ENCODE data around the gene PTPN1.
"Not testable (repeated sequence)": the region's sequence is repeated elsewhere in the genome, so short reads cannot be mapped to it uniquely, and the experiment has no call there.

Gene PTPN1

DNA sequence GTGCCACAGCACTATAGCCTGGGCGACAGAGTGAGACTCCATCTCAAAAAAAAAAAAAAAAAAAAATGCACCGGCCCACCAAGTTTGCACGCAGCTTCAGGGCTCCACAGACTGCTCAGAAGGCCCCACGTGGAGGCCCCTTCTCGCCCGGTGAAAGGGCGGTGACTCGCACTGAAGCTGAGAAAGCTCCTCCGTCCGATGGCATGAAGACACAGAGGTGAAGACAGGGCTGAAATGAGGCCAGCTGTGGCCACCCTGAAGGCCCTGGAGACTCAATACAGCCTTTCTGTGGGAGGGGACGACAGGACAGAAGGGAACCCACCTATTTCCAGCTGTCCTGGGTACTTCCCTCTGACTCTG lies 84.0 kb downstream of the PTPN1 start:
- peak; percentile 8 for DNase-seq

- DNase-seq, result no peak
These were observed 84.6 kb downstream of the PTPN1 start for GRCh38 chr20:50594591-50595432.

- no peak for DNase-seq
These were observed 85.3 kb downstream of the PTPN1 start for GRCh38 chr20:50595433-50595895.

GRCh38 chr20:50595988-50596693 lies 86.0 kb downstream of the PTPN1 start:
- no peak for DNase-seq

DNA sequence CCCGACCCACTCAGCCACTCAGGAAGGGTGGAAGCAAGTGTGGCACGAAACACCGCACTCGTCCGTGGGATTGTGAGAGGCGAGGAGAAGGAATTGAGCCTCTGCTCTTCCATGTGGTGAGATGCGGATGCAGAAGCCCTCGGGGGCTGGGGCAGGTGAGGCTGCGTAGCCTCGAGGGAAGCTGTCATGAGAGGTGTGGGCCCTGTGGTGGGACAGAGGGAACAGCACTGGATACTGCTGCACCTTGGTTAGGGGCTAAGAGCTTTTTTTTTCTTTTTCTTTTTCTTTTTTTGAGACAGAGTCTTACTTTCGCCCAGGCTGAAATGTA lies 86.5 kb downstream of the PTPN1 start:
- DNase-seq, result no peak

GRCh38 chr20:50597406-50597969 lies 87.3 kb downstream of the PTPN1 start:
- no peak for DNase-seq

DNA sequence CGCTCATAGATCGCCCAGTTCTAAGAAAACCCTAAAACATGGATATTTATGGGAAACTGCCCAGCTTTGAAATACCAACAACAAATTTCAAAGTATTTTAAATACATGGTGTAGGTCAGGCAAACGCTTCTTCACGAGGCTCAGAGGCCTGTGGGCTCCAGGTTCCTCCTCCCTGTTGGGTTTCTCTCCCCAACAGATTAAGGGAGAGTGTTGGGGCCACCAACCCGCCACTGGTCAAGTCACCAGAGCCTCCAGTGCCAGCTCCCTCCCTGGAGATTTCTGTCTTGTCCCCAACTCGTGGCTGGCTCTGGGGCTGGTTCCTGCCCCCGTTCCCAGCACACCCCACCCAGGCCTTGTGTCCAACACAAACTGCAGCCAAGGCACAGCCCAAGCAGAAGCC lies 87.9 kb downstream of the PTPN1 start:
- DNase-seq, result no peak

DNA sequence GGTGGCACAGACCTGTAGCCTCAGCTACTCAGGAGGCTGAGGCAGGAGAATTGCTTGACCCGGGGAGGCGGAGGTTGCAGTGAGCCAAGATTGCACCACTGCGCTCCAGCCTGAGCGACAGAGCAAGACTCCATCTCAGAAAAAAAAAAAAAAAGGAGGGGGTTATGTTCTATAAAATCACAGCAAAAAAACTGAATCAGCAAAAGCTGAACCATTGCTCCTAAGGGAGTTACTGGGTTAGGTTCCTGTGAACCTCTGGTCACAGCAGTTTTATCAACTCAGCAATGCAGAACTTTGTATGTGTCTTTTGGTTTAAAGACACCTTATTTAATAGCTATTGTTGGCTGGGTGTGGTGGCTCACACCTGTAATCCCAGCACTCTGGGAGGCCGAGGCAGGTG lies 88.6 kb downstream of the PTPN1 start:
- DNase-seq, result not testable (repeated sequence)

DNA sequence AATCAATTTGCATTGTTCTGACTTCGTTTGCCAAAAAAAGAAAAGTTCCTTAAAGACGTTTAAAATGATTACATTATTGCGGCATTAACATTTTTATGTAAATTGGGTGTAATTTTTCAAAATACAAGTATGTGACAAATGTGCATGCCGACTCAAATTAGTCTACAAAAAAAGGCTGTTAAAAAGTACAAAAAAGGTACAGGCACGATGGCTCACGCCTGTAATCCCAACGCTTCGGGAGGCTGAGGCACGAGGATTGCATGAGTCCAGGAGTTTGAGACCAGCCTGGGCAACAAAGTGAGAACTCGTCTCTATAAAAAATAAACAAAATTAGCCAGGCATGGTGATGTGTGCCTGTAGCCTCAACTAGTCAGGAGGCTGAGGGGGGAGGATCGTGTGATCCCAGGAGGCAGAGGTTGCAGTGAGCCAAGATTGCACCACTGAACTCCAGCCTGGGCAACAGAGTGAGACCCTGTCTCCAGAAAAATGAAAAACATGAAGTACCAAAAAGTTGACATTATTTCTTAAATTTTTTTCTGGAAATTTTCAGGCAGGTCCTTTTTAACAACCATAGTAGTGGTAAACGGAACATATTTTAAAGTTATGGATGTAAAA lies 90.2 kb downstream of the PTPN1 start:
- no peak for DNase-seq

DNA sequence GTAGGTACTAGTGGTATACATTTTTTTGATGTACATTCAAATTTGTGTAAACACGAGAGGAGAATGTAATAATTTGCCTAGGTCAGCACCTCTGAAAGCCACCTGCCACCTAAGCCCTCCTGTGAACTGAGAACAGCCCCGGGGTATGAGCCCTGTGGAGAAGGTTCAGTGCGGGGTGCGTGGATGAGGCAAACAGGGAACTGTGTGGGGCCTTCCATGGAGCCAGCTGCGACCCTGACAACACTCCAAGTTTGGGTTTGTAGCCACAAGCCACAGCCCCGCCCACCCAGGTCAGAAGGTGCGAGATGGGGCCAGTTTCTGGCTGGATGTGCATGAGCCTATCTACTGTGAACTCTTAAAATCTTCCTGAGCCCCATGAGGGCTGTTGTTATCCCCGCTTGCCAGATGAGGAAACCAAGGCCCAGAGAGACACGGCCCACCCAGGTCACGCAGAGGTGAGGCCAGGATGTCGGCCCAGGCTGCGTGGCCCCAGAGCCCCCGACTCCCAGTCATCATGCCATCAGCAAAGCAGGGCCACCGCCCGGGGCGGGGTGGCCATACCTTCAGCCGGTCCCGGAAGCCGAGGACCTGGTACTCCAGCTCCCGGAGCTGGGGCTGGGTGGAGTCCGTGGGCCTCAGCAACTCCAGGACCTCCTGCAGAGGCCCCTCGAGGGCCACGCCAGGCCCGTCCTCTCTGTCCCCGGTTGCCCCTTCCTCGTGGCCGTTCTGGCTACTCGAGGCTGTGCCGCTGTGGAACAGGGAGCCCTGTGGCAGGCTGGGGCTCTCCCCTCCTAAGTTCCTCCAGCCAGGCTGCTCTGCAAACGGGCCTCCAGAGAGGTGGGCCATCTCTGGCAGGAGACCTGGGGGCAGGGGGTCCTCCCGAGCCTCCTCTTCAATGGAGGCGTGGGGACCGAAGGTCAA lies 91.6 kb downstream of the PTPN1 start:
- DNase-seq, result no peak

GRCh38 chr20:50602432-50603088 lies 92.4 kb downstream of the PTPN1 start:
- no peak for DNase-seq

GRCh38 chr20:50604451-50604850 lies 94.3 kb downstream of the PTPN1 start:
- no peak for DNase-seq

GRCh38 chr20:50605136-50605535 lies 95.0 kb downstream of the PTPN1 start:
- no peak for DNase-seq

GRCh38 chr20:50607436-50607835 lies 97.3 kb downstream of the PTPN1 start:
- no peak for DNase-seq

- DNase-seq, result no peak
These were observed 97.9 kb downstream of the PTPN1 start for GRCh38 chr20:50607850-50608749.

DNA sequence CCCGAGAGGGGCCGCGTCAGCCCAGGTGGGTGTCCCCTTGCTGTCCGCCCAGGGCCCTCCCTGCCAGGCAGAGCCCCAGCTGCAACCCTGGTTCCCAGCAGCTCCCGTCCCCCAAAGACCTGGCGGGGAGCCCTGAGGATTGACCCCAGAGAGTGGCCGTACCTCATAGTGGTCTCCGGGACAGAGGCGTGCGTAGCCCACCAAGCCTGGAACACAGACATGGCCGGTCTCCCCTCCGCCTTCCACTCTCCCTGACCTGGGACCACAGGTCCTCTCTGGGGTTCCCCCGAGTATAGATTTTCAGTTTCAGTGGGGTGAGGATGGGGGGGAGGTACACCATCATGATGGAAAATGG lies 98.5 kb downstream of the PTPN1 start:
- DNase-seq, result no peak

DNA sequence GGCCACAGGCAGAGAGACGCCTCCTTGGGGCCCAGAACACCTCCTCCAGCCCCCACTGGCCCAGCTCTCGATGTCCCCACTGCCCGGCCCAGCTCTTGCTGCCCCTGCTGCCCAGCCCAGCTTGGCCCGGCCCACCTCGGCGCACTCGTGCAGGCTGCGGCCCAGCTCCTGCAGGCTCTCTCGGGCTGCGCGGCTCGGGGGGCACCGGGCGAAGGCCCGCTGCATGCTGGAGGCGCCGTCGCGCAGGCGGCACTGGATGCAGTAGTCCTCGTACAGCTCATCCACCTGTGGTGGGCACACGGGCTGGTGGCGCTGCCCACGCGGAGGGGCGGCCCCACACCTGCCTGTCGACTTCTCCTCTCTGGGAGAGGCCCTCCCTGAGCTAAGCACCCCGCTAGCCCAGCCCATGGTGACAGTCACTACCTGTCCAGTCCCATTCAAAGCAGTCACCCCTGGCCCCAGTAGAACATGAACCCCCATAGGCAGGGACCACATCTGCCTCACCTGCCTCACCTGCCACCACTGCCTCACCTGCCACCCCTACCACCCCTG lies 99.3 kb downstream of the PTPN1 start:
- DNase-seq, result no peak

DNA sequence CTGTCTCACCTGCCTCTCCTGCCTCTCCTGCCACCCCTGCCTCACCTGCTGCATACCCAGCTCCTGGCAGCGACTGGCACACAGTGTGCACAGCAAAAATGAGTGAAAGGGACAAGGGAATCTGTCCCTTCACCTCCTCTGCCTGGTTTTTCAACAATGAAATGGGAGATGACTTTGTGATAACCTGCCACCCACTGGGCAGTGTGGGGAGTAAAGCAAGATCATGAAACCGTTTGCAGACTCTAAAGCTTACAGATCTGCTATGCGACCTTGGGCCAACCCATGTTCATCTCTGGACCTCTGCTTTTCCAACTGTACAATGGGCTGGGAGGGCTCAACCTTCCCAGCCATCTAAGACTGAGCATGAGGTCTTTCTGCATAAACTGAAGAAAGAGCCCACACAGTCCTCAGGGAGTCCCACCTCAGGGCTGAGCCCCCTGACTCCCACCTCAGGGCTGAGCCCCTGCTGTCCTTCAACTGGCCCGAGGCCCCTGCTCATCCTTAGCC lies 100.1 kb downstream of the PTPN1 start:
- DNase-seq, result no peak

- no peak for DNase-seq
These were observed 101.1 kb downstream of the PTPN1 start for GRCh38 chr20:50611128-50611810.

Measured in fibroblast of skin of scalp (primary cell).